Measurements from ENCODE around the gene BCL11A. TPM values are rescaled to one million over a fixed set of nuclear protein-coding genes. Genes with fewer than 3 reads are reported as not detected.

Gene BCL11A
- total RNA-seq, 1 experiment from 2014 or later = 91.4 TPM

GRCh38 chr2:60413069-60413813, 140.2 kb downstream of the BCL11A start:
- no peak overlapping the region for H3K23ac ChIP-seq (ENCODE audit: insufficient read length, low read depth, low read length)
- H4K91ac ChIP-seq (ENCODE audit: insufficient read length, low read depth, low read length) = no peak overlapping the region
- H2AFZ ChIP-seq (ENCODE audit: low read length) = no peak overlapping the region
- peaks cover 20% of the 10 kb centered on the region for H3K27me3 Mint-ChIP-seq (ENCODE audit: low read depth)
- H3K4me1 Mint-ChIP-seq = peaks cover 61% of the 10 kb centered on the region in 2 experiments
- H3K23me2 ChIP-seq (ENCODE audit: insufficient read length, low read depth, low read length, poor library complexity, severe bottlenecking) = no peaks in the 10 kb centered on the region
- H2BK120ac ChIP-seq (ENCODE audit: low read depth, low read length, poor library complexity, severe bottlenecking) = no peak overlapping the region
- no peak overlapping the region for H3K27ac ChIP-seq (ENCODE audit: insufficient read length, low read depth, low read length)
- H2AK5ac ChIP-seq (ENCODE audit: insufficient read length, low read length) = no peak overlapping the region
- H3K4me2 ChIP-seq (ENCODE audit: insufficient read depth, insufficient read length, low read length) = no peak overlapping the region
- no peak overlapping the region for H3K27ac Mint-ChIP-seq
- no peak overlapping the region for H3K56ac ChIP-seq (ENCODE audit: insufficient read length, low read depth, low read length)
- no peak for TF ChIP-seq CTCF (conservative IDR thresholded peaks at IDR 0.05)
- no peaks in the 10 kb centered on the region for H3K79me1 ChIP-seq (ENCODE audit: insufficient read depth, low read depth, low read length, poor library complexity, severe bottlenecking)
- DNase-seq = no peak
- H3K14ac ChIP-seq (ENCODE audit: insufficient read depth, low read length) = no peak overlapping the region
- H3K18ac ChIP-seq (ENCODE audit: insufficient read length, low read depth, low read length) = no peak overlapping the region
- H4K8ac ChIP-seq (replicated peaks; ENCODE audit: insufficient read length, low read depth, low read length) = no peak overlapping the region
- H2BK12ac ChIP-seq (ENCODE audit: insufficient read length, low read depth, low read length) = no peak overlapping the region
- H3K4me3 Mint-ChIP-seq = no peak overlapping the region
- no peaks in the 10 kb centered on the region for H3K9me3 ChIP-seq (ENCODE audit: control insufficient read depth, low read depth, low read length)
- H3K9me3 Mint-ChIP-seq = peaks cover 3 to 6% of the 10 kb centered on the region in 2 experiments; a peak in 2 of 5 replicates
- H4K20me1 ChIP-seq (ENCODE audit: control insufficient read depth, insufficient read depth, insufficient read length) = no peaks in the 10 kb centered on the region
- no CpG with 5 or more reads among the region's 4 CpGs for WGBS (ENCODE audit: extremely low coverage, insufficient read length, low lambda C conversion rate)
- H3K4ac ChIP-seq (ENCODE audit: low read depth, low read length) = no peak overlapping the region
- H3K9ac ChIP-seq (ENCODE audit: extremely low read depth, insufficient read length, low read length) = no peak overlapping the region
- peaks cover 1% of the 10 kb centered on the region; the same call in 1 of the 2 replicates for H3K27me3 ChIP-seq (ENCODE audit: insufficient read depth, low read length)
- no peak overlapping the region for H4K5ac ChIP-seq (ENCODE audit: insufficient read length, low read depth, low read length)
- H2BK20ac ChIP-seq (ENCODE audit: low read depth, low read length, poor library complexity, severe bottlenecking) = no peak overlapping the region
- H3T11ph ChIP-seq (ENCODE audit: low read length) = no peak overlapping the region
- H3K36me3 Mint-ChIP-seq (ENCODE audit: insufficient read depth in 1 of 3, low read depth in 3 of 3) = peaks cover 3 to 5% (median 5%) of the 10 kb centered on the region in 3 experiments; a peak in 6 of 7 replicates
- no peak overlapping the region for H2BK15ac ChIP-seq (ENCODE audit: low read depth, low read length)
- H3K79me2 ChIP-seq (ENCODE audit: insufficient read depth, low read length) = no peaks in the 10 kb centered on the region
- H3K4me1 ChIP-seq (ENCODE audit: insufficient read depth, low read length) = peaks cover 13% of the 10 kb centered on the region; the same call in 1 of the 2 replicates
- no peak overlapping the region for H2BK5ac ChIP-seq (ENCODE audit: insufficient read length, low read length)
